OCI-LY7 (cell line): ENCODE measurements around the gene IFFO2. TPM values are rescaled to one million over a fixed set of nuclear protein-coding genes. Genes with fewer than 3 reads are reported as not detected.
A peak's percentile ranks its signal among the peaks of the same experiment; 100 is the strongest.

ENCODE experiments used
- BruUV-seq: library from RNA; stranded (reverse); fragments of 400-500 nt; replicated peaks from 2 replicates; lab custom pipeline; 2021; lab: Mats Ljungman, UMichigan
- CTCF ChIA-PET: fragments of 300-600 bp; sonication (Branson Sonifier 250); formaldehyde crosslinking; loops from one replicate; lab custom pipeline; 2022; ENCODE audit warnings: antibody characterized with exemption; ENCODE audit not compliant: unreplicated experiment; lab: Charles Lee
- POLR2A ChIA-PET: fragments of 300-600 bp; sonication (Branson Sonifier 250); formaldehyde crosslinking; loops from one replicate; lab custom pipeline; 2022; ENCODE audit warnings: antibody characterized with exemption; lab: Charles Lee
- DNase-seq: peaks from one replicate; pipeline ENCODE4 v3.0.0-alpha.2; 2015; ENCODE audit warnings: low spot score
- H2AFZ ChIP-seq: fragments of 200-600 bp; sonication (generic), shearing (Covaris generic); 2 replicates; pipeline ENCODE4 v1.6.1; 2014; ENCODE audit warnings: mild to moderate bottlenecking, antibody characterized with exemption, low read length, moderate library complexity
- H3K27ac ChIP-seq: fragments of 200-600 bp; sonication (generic); 2 replicates; pipeline ENCODE4 v1.5.1; 2014; ENCODE audit warnings: mixed run types, low read depth, mild to moderate bottlenecking, moderate library complexity, low read length, inconsistent platforms; ENCODE audit not compliant: poor library complexity, severe bottlenecking
- H3K36me3 ChIP-seq: fragments of 200-600 bp; sonication (generic); 2 replicates; pipeline ENCODE4 v1.6.1; 2014; ENCODE audit warnings: mild to moderate bottlenecking, antibody characterized with exemption, low read length, moderate library complexity, mixed read lengths; ENCODE audit not compliant: insufficient read depth
- H3K4me1 ChIP-seq: fragments of 200-600 bp; sonication (generic); 2 replicates; pipeline ENCODE4 v1.5.1; 2014; ENCODE audit warnings: mild to moderate bottlenecking, low read length; ENCODE audit not compliant: insufficient read depth, poor library complexity, severe bottlenecking
- H3K4me2 ChIP-seq: fragments of 200-600 bp; sonication (generic); 2 replicates; pipeline ENCODE4 v1.6.1; 2014; ENCODE audit warnings: mild to moderate bottlenecking, low read length
- H3K4me3 ChIP-seq: fragments of 200-600 bp; sonication (generic); 2 replicates; pipeline ENCODE4 v1.5.1; 2014; ENCODE audit warnings: mild to moderate bottlenecking, low read depth, low read length; ENCODE audit not compliant: poor library complexity, severe bottlenecking
- H3K79me2 ChIP-seq: fragments of 200-600 bp; sonication (generic); 2 replicates; pipeline ENCODE4 v1.6.1; 2016; ENCODE audit warnings: low read depth, mild to moderate bottlenecking, low read length, moderate library complexity, mixed read lengths; ENCODE audit not compliant: insufficient read depth
- H3K9me2 ChIP-seq: fragments of 200-600 bp; sonication (generic); 2 replicates; pipeline ENCODE4 v1.6.1; 2016; ENCODE audit warnings: mild to moderate bottlenecking, low read length, mixed read lengths; ENCODE audit not compliant: insufficient read depth
- H3K9me3 ChIP-seq: fragments of 200-600 bp; sonication (generic); 2 replicates; pipeline ENCODE4 v1.6.1; 2014; ENCODE audit warnings: mild to moderate bottlenecking, mixed run types, low read length, mixed read lengths
- H4K20me1 ChIP-seq: fragments of 200-600 bp; sonication (generic); 2 replicates; pipeline ENCODE4 v1.6.1; 2014; ENCODE audit warnings: mild to moderate bottlenecking, antibody characterized with exemption, low read length, moderate library complexity, mixed read lengths; ENCODE audit not compliant: insufficient read depth
- CTCF ChIP-seq: fragments of 200-600 bp; sonication (generic); conservative IDR thresholded peaks from 2 replicates; pipeline ENCODE4 v1.5.1; 2014; ENCODE audit warnings: mild to moderate bottlenecking, antibody characterized with exemption, low read length, moderate library complexity, mixed read lengths
- EZH2phosphoT487 ChIP-seq: fragments of 200-600 bp; sonication (generic); IDR thresholded peaks from 2 replicates; pipeline ENCODE4 v1.6.1; 2018; ENCODE audit warnings: low read depth, borderline replicate concordance, mild to moderate bottlenecking, mixed run types, antibody characterized with exemption, low read length, moderate library complexity, mixed read lengths
- intact Hi-C: fragments of 100-400 bp; cut with micrococcal nuclease; formaldehyde crosslinking; loops from one replicate; pipeline ENCODE4 v1.10.0; 2022; ENCODE audit not compliant: unreplicated experiment
- total RNA-seq, 2 experiments: library from RNA; depleted of rRNA in 1 of 2; stranded (reverse); fragments of >200 nt in 1 of 2; shearing (Covaris generic) in 1 of 2; gene quantifications; 2 replicates each; pipeline ENCODE4 v1.2.3, GENCODE V29; 2014 to 2022

IFFO2 gene
- total RNA-seq, 2 experiments from 2014 or later = 0.06 to 0.44 TPM

- TF ChIP-seq CTCF (no peak), EZH2phosphoT487 (no peak)
- Histone ChIP-seq H3K4me2 (peak within 1 kb of the TSS; percentile 85), H2AFZ (peak within 1 kb of the TSS; percentile 89), H3K79me2 (no peaks in the 10 kb centered on the region), H4K20me1 (no peaks in the 10 kb centered on the region), H3K36me3 (no peaks in the 10 kb centered on the region), H3K4me3 (peak within 1 kb of the TSS; percentile 81), H3K4me1 (peaks cover 15% of the 10 kb centered on the region), H3K27ac (peak within 1 kb of the TSS; percentile 20), H3K9me2 (no peaks in the 10 kb centered on the region), H3K9me3 (no peaks in the 10 kb centered on the region)
- ChIA-PET CTCF (no interaction called here), POLR2A (interaction anchor here (0.5 to 1.6 kb wide), 3 partner anchors 9 to 15 kb away, joined by 3 to 5 read pairs (median 4); no protein-coding TSS in a partner anchor)
- intact Hi-C loops = loop anchor here (10.0 kb wide), 1 partner anchor 192 kb away; no protein-coding TSS in a partner anchor
- BruUV-seq = no TSS peak
- peak; percentile 98 for DNase-seq
Measured at GRCh38 chr1:18902523-18903290, 53.8 kb downstream of the IFFO2 start, which contains the start of gene ALDH4A1. Gene ALDH4A1 (minus strand): TSS chr1:18902555. CDS start chr1:18902523, 32 bp downstream.

- no peaks in the 10 kb centered on the region for H4K20me1 ChIP-seq
- H3K4me3 ChIP-seq = peak overlapping the region; percentile 81
- H3K79me2 ChIP-seq = no peaks in the 10 kb centered on the region
- no TSS peak for BruUV-seq
- H3K4me2 ChIP-seq = peak overlapping the region; percentile 85
- H2AFZ ChIP-seq = peak overlapping the region; percentile 89
- no peaks in the 10 kb centered on the region for H3K9me3 ChIP-seq
- no peaks in the 10 kb centered on the region for H3K36me3 ChIP-seq
- POLR2A ChIA-PET = interaction anchor here (0.9 to 1.6 kb wide), 2 partner anchors 9 to 10 kb away, joined by 3 to 5 read pairs; no protein-coding TSS in a partner anchor
- H3K9me2 ChIP-seq = no peaks in the 10 kb centered on the region
- peak; percentile 26 for DNase-seq
- intact Hi-C loops = loop anchor here (10.0 kb wide), 1 partner anchor 193 kb away; no protein-coding TSS in a partner anchor
- TF ChIP-seq EZH2phosphoT487 = no peak
- no peak for TF ChIP-seq CTCF
- no peak overlapping the region for H3K27ac ChIP-seq
- CTCF ChIA-PET = no interaction called here
- H3K4me1 ChIP-seq = peaks cover 12% of the 10 kb centered on the region
Measured at GRCh38 chr1:18901952-18902522, 54.4 kb downstream of the IFFO2 start.
